ENCODE measurements around the gene RNF208.

DNA sequence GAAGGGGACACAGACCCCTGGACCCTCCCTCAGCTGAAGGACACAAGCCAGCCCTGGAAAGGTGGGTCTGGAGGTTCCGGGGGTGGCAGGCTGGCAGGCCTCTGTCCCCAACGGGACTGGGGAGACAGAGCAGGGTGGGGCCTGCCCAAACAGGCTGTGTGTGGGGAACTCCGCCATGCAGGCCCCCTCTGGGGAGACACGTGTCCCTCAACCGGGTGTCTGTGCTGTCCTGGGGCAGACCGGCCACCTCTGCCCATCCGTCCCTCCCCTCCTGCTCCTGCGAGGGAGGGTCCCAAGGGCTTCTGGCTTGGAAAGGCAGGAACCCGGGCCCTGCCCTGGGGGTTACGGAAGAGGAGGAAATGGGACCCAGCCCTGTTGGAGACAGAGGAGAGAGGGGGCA, 10.1 kb upstream of the RNF208 start:
- TF ChIP-seq POLR2AphosphoS5 (IDR thresholded peaks at IDR 0.05): no peak
- TF ChIP-seq EP300 (conservative IDR thresholded peaks at IDR 0.05; ENCODE audit: poor library complexity, severe bottlenecking): no peak
- no peak for TF ChIP-seq SMC3 (conservative IDR thresholded peaks at IDR 0.05; ENCODE audit: poor library complexity)
